UCSD-AML1 (cell line): Measurements from ENCODE around the gene ZNF625.
"Not testable (repeated sequence)": the region's sequence is repeated elsewhere in the genome, so short reads cannot be mapped to it uniquely, and the experiment has no call there.

ENCODE experiments used
- DNase-seq: peaks from one replicate; lab custom pipeline; 2025; ENCODE audit not compliant: unreplicated experiment; lab: John Stamatoyannopoulos, UW

ZNF625 gene

GRCh38 chr19:12139269-12139668 is 17.3 kb downstream of the ZNF625 start:
- no peak for DNase-seq

GRCh38 chr19:12137221-12137940 is 19.2 kb downstream of the ZNF625 start:
- DNase-seq: no peak

DNA sequence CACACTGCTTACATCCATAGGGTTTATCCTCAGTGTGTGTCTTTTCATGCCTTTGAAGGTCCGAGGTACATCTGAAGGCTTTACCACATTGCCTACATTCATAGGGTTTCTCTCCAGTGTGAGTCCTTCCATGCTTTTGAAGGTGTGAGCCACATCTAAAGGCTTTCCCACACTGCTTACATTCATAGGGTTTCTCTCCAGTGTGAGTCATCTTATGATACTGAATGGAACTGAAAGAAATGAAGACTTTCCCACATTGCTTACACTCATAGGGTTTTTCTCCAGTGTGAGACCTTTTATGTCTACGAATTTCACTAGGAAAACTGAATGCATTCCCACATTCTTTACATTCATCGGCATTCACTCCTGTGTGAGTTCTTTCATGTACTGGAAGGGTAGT is 23.5 kb downstream of the ZNF625 start:
- no peak for DNase-seq

- no peak for DNase-seq
These were observed 29.8 kb downstream of the ZNF625 start for GRCh38 chr19:12126707-12127106.

- DNase-seq: no peak
These were observed 39.1 kb downstream of the ZNF625 start for GRCh38 chr19:12117201-12117970.

DNA sequence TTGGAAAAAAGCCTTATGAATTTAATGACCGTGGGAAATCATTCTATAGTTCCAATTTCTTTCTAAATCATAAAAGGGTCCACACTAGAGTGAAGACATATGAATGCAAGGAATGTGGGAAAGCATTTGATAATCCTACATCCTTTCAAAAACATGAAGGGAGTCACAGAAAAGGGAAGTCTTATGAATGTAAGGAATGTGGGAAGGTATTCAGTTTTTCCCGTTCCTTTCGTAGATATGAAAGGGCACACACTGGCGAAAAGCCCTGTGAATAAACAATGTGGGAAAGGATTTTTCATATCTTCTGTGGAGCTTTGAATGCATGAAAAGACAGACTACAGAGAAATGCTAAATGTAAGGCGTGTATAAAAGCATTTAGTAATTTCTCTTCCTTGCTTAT is 43.4 kb downstream of the ZNF625 start:
- no peak for DNase-seq

DNA sequence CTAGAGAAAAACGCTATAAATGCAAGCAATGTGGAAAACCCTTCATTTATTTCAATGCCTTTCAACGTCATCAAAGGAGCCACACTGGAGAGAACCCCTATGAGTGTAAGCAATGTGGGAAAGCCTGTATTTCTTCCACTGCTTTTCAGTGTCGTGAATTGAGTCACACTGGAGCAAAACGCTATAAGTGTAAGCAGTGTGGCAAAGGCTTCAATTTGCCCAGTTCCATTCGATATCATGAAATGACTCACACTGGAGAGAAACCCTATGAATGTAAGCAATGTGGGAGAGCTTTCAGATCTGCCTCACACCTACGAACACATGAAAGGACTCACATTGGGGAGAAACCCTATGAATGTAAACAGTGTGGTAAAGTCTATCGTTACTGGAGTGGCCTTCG is 43.8 kb downstream of the ZNF625 start:
- no peak for DNase-seq

DNA sequence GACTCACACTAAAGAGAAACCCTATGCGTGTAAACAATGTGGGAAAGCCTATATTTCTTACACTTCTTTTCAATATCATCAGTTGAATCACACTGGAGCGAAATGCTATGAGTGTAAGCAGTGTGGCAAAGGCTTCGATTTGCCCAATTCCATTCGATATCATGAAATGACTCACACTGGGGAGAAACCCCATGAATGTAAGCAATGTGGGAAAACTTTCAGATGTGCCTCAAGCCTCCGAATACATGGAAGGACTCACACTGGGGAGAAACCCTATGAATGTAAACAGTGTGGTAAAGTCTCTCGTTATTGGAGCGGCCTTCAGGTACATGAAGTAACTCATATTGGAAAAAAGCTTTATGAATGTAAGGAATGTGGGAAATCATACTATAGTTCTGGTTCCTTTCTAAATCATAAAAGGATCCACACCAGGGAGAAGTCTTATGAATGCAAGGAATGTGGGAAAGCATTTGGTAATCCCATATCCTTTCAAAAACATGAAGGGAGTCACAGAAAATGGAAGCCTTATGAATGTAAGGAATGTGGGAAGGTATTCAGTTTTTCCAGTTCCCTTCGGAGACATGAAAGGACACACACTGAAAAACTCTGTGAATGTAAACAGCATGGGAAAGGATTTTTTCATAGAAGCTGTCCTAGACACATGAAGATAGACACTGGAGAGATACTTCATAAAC is 44.4 kb downstream of the ZNF625 start:
- no peak for DNase-seq

- DNase-seq: no peak
These were observed 45.4 kb downstream of the ZNF625 start for GRCh38 chr19:12111176-12111575.

GRCh38 chr19:12103909-12104308 is 52.6 kb downstream of the ZNF625 start:
- not testable (repeated sequence) for DNase-seq

- DNase-seq: no peak
These were observed 58.5 kb downstream of the ZNF625 start for GRCh38 chr19:12098040-12098439.

GRCh38 chr19:12095111-12095790 is 61.3 kb downstream of the ZNF625 start:
- no peak for DNase-seq
